Measurements from ENCODE around the gene CDC14A. TPM values are rescaled to one million over a fixed set of nuclear protein-coding genes. Genes with fewer than 3 reads are reported as not detected.

Gene CDC14A
- 10 to 100 TPM in 1 of 2 donors, 1 to 10 TPM in 1; 7.3 to 16.5 TPM for total RNA-seq

- Histone ChIP-seq H3K4me3 (peak within 1 kb of the TSS; percentile 69 to 96), H3K36me3 (replicated peaks in 1 of 2; ENCODE audit: insufficient read depth in 1 of 2, low read depth in 2 of 2) (no peaks in the 10 kb centered on the region), H3K27me3 (no peaks in the 10 kb centered on the region), H3K27ac (peak within 1 kb of the TSS; percentile 83 to 92 (median 86)), H3K9me3 (no peaks in the 10 kb centered on the region), H3K4me1 (peaks cover 29% of the 10 kb centered on the region)
- TF ChIP-seq POLR2A (IDR thresholded peaks at IDR 0.05) (peak; percentile 76 to 93 (median 92)), CTCF (IDR thresholded peaks at IDR 0.05) (peak in 1 of 7 experiments; percentile 6)
- intact Hi-C loops (cut with DNase I), result no loop called here
- WGBS, 2 donors, result 0% methylated on average over 25 to 65 of the region's 65 CpGs
- ATAC-seq (peak; percentile 89), DNase-seq (peak; percentile 89 to 95 (median 92))
These were observed at the start of gene CDC14A for GRCh38 chr1:100352267-100353070. TSS of gene CDC14A (plus strand) at chr1:100352506. CDS start at chr1:100352955, 449 bp downstream.

DNA sequence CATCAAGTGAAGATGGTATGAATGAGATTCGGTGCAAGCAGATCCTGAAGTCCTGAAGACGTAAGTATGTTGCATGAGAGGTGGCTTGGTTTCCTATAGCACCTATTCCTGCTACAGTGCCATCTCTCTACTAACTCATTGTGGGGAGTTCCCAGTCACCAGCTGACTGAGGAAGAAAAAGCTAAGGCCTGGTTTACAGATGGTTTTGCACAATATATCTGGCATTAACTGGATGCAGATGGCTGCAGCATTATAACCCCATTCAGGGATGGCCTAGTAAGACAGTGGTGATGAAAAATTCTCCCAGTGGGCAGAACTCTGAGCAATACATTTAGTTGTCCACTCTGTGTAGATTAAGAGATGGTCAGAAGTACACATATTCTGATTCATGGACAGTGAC, 49.6 kb upstream of the CDC14A start:
- Histone ChIP-seq H3K9me3 (no peaks in the 10 kb centered on the region), H3K4me3 (no peak overlapping the region), H3K4me1 (no peaks in the 10 kb centered on the region), H3K27ac (no peak overlapping the region), H3K36me3 (replicated peaks in 1 of 2; ENCODE audit: insufficient read depth in 1 of 2, low read depth in 2 of 2) (no peaks in the 10 kb centered on the region), H3K27me3 (no peaks in the 10 kb centered on the region)
- intact Hi-C loops (cut with DNase I), result no loop called here
- TF ChIP-seq CTCF (IDR thresholded peaks at IDR 0.05), result no peak
- TF ChIP-seq POLR2A (IDR thresholded peaks at IDR 0.05), result no peak
- DNase-seq (no peak), ATAC-seq (no peak)
- WGBS, 2 donors, result 81 to 85% methylated on average over 2 of the region's 2 CpGs

GRCh38 chr1:100304227-100304626, 48.1 kb upstream of the CDC14A start:
- DNase-seq, result no peak
- intact Hi-C loops (cut with DNase I), result no loop called here

DNA sequence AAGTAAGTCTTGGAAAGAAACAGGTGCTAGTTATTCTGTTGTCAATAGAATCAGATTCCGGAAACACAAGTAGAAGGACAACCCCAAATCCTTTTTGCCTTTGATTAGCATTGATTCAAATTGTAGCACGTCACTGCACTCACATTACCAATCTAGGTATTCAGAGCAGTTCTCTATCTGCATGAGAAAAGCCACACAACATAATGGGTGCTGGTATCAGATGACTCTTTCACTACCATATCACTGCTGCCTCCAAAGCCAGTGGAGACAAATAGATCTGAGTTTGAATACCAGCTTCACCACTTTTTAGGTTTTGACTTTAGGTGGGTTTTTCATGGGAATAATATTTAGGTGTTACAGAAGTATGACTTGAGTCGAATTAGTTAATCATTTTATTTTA, 47.4 kb upstream of the CDC14A start:
- WGBS, 2 donors, result 72 to 74% methylated on average over 3 of the region's 3 CpGs
- H3K4me3 ChIP-seq, result no peak overlapping the region
- no peaks in the 10 kb centered on the region for H3K4me1 ChIP-seq
- H3K27ac ChIP-seq, result no peak overlapping the region
- DNase-seq (no peak), ATAC-seq (no peak)
- H3K27me3 ChIP-seq, result no peaks in the 10 kb centered on the region
- intact Hi-C loops (cut with DNase I), result no loop called here
- no peaks in the 10 kb centered on the region for H3K36me3 ChIP-seq (replicated peaks in 1 of 2; ENCODE audit: insufficient read depth in 1 of 2, low read depth in 2 of 2)
- TF ChIP-seq CTCF (IDR thresholded peaks at IDR 0.05) (no peak), POLR2A (IDR thresholded peaks at IDR 0.05) (no peak)
- H3K9me3 ChIP-seq, result no peaks in the 10 kb centered on the region

More at GRCh38 chr1:100304227-100304626, 48.1 kb upstream of the CDC14A start:
- Histone ChIP-seq H3K9me3 (no peaks in the 10 kb centered on the region), H3K27ac (no peak overlapping the region), H3K4me1 (no peaks in the 10 kb centered on the region), H3K36me3 (replicated peaks in 1 of 2; ENCODE audit: insufficient read depth in 1 of 2, low read depth in 2 of 2) (no peaks in the 10 kb centered on the region), H3K27me3 (no peaks in the 10 kb centered on the region), H3K4me3 (no peak overlapping the region)
- WGBS, 2 donors, result 84 to 88% methylated on average over 2 of the region's 2 CpGs
- no peak for TF ChIP-seq POLR2A (IDR thresholded peaks at IDR 0.05)
- no peak for TF ChIP-seq CTCF (IDR thresholded peaks at IDR 0.05)
- no peak for ATAC-seq

DNA sequence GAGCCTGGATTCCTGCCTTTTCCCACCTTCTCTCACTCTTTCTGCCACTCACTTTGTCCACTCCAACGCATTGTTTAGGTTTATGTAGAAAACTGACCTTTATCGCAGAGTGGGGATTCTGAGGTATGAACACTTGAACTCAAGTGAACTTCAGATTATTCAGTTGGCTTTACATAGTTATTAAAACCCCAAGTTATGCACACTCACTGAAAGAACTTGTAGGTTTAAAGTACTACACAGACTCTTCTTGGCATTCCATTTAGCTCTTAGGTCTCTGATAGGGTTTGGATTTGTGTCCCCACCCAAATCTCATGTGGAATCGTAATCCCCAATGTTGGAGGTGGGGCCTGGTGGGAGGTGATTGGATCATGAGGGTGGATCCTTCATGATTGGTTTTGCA, 46.4 kb upstream of the CDC14A start:
- no peaks in the 10 kb centered on the region for H3K36me3 ChIP-seq (replicated peaks in 1 of 2; ENCODE audit: insufficient read depth in 1 of 2, low read depth in 2 of 2)
- no peak overlapping the region for H3K27ac ChIP-seq
- no peaks in the 10 kb centered on the region for H3K27me3 ChIP-seq

More for the DNA sequence above, 46.4 kb upstream of the CDC14A start:
- no peak for DNase-seq
- WGBS, 2 donors, result 83 to 92% methylated on average over 3 of the region's 3 CpGs
- intact Hi-C loops (cut with DNase I), result no loop called here
- no peak overlapping the region for H3K4me3 ChIP-seq
- no peak for ATAC-seq
- TF ChIP-seq CTCF (IDR thresholded peaks at IDR 0.05), result no peak
- TF ChIP-seq POLR2A (IDR thresholded peaks at IDR 0.05), result no peak
- no peaks in the 10 kb centered on the region for H3K4me1 ChIP-seq
- no peaks in the 10 kb centered on the region for H3K9me3 ChIP-seq

All from body of pancreas (tissue), 4 donors.